HepG2 (cell line): ENCODE results near the gene BLCAP.

ENCODE experiments used
- CHCHD3 ChIP-seq: sonication (generic); formaldehyde crosslinking; IDR thresholded peaks from 2 replicates; pipeline ENCODE4 v1.8.0; 2022; ENCODE audit warnings: mild to moderate bottlenecking, missing genetic modification reagents, moderate library complexity
- CREB1 ChIP-seq, 2 experiments: fragments of 450-650 bp in 1 of 2; IDR thresholded peaks; 2 replicates each; pipeline ENCODE4 v1.6.1; 2016 to 2017; ENCODE audit warnings: control low read depth in 1 of 2, mild to moderate bottlenecking in 1 of 2, missing compliant biosample characterization in 1 of 2, missing genetic modification characterization in 1 of 2
- GABPA ChIP-seq, 2 experiments: IDR thresholded peaks; 2 replicates each; pipeline ENCODE4 v1.6.1; 2011 to 2016; ENCODE audit warnings: low read depth in 2 of 2, low read length in 1 of 2, missing biosample characterization in 1 of 2, missing genetic modification characterization in 1 of 2
- PBX2 ChIP-seq: IDR thresholded peaks from 2 replicates; pipeline ENCODE4 v1.6.1; 2016; ENCODE audit warnings: control low read depth
- SP2 ChIP-seq: sonication (generic); formaldehyde crosslinking; IDR thresholded peaks from 2 replicates; pipeline ENCODE4 v1.5.1; 2020; ENCODE audit warnings: mild to moderate bottlenecking, missing genetic modification reagents
- TARDBP ChIP-seq: sonication (generic); formaldehyde crosslinking; IDR thresholded peaks from 2 replicates; pipeline ENCODE4 v1.8.0; 2022; ENCODE audit warnings: mild to moderate bottlenecking, missing genetic modification reagents
- ZFP41 ChIP-seq: sonication (generic); formaldehyde crosslinking; IDR thresholded peaks from 2 replicates; pipeline ENCODE4 v1.4.0; 2020; ENCODE audit warnings: mild to moderate bottlenecking, missing genetic modification reagents, borderline replicate concordance

- TF ChIP-seq CHCHD3 (CRISPR knock-in tag) (no peak), TARDBP (CRISPR knock-in tag) (no peak), PBX2 (CRISPR knock-in tag) (no peak), SP2 (CRISPR knock-in tag) (no peak), GABPA (IDR thresholded peaks at IDR 0.05; ENCODE audit: low read depth, low read length) (no peak), GABPA (CRISPR knock-in tag; IDR thresholded peaks at IDR 0.05; ENCODE audit: low read depth) (no peak), ZFP41 (CRISPR knock-in tag) (no peak), CREB1 (IDR thresholded peaks at IDR 0.05) (no peak), CREB1 (CRISPR knock-in tag; IDR thresholded peaks at IDR 0.05) (no peak)
Observed at GRCh38 chr20:37564388-37565133, 36.9 kb upstream of the BLCAP start.
